Activated T-cell treated with anti-CD3 and anti-CD28 coated beads, Interleukin-2, amount 50 U/mL, for 4 hours (primary cell): ENCODE measurements around the gene RHOF. TPM values are rescaled to one million over a fixed set of nuclear protein-coding genes. Genes with fewer than 3 reads are reported as not detected.

ENCODE experiments used
- ATAC-seq, 2 donors: fragments of 200-7000 bp; cut with Tn5 transposase; one replicate each; pipeline ENCODE4 v1.10.0; 2021
- DNase-seq: peaks from one replicate; pipeline ENCODE4 v3.0.0-alpha.2; 2020
- H3K27me3 Mint-ChIP-seq: one replicate; pipeline ENCODE4 v1.8.0; 2021; ENCODE audit warnings: low read depth, mixed read lengths
- H3K36me3 Mint-ChIP-seq: one replicate; pipeline ENCODE4 v1.8.0; 2022; ENCODE audit warnings: mixed read lengths; ENCODE audit not compliant: insufficient read depth
- H3K4me1 Mint-ChIP-seq: one replicate; pipeline ENCODE4 v1.8.0; 2021; ENCODE audit warnings: low read depth, mixed read lengths
- H3K4me3 Mint-ChIP-seq: one replicate; pipeline ENCODE4 v1.8.0; 2021; ENCODE audit warnings: mild to moderate bottlenecking, moderate library complexity, mixed read lengths
- H3K9me3 Mint-ChIP-seq: one replicate; pipeline ENCODE4 v1.8.0; 2021; ENCODE audit warnings: mixed read lengths
- total RNA-seq, 3 donors: library from RNA; stranded (reverse); gene quantifications; one replicate each; pipeline ENCODE4 v1.2.1, GENCODE V29; 2021

RHOF gene
- total RNA-seq, 3 donors from 2014 or later: 80.7 to 94.6 (median 85.8) TPM

- Mint-ChIP-seq H3K36me3 (peaks cover 14% of the 10 kb centered on the region), H3K4me3 (peak overlapping the region; percentile 96), H3K9me3 (no peaks in the 10 kb centered on the region), H3K27me3 (no peaks in the 10 kb centered on the region), H3K4me1 (peaks cover 35% of the 10 kb centered on the region)
- ATAC-seq: peak in 1 of 2 donors; percentile 4
- peak; percentile 57 for DNase-seq
Observed at GRCh38 chr12:121804417-121805111, 11.1 kb upstream of the RHOF start.

GRCh38 chr12:121803861-121804416 is 10.5 kb upstream of the RHOF start, which contains the start of gene SETD1B:
TSS of gene SETD1B (plus strand) at chr12:121804009. CDS start at chr12:121804738, 729 bp downstream.
- Mint-ChIP-seq H3K27me3 (no peaks in the 10 kb centered on the region), H3K4me3 (peak within 1 kb of the TSS; percentile 97), H3K4me1 (peaks cover 37% of the 10 kb centered on the region), H3K36me3 (peaks cover 10% of the 10 kb centered on the region), H3K9me3 (no peaks in the 10 kb centered on the region)
- DNase-seq: peak; percentile 44
- peak; percentile 9 to 12 for ATAC-seq

GRCh38 chr12:121802843-121803698 is 9.6 kb upstream of the RHOF start:
- H3K4me1 Mint-ChIP-seq: peaks cover 41% of the 10 kb centered on the region
- no peaks in the 10 kb centered on the region for H3K27me3 Mint-ChIP-seq
- peaks cover 7% of the 10 kb centered on the region for H3K36me3 Mint-ChIP-seq
- peak; percentile 33 to 35 for ATAC-seq
- H3K9me3 Mint-ChIP-seq: no peaks in the 10 kb centered on the region
- peak; percentile 81 for DNase-seq
- peak overlapping the region; percentile 97 for H3K4me3 Mint-ChIP-seq

- no peaks in the 10 kb centered on the region for H3K9me3 Mint-ChIP-seq
- H3K36me3 Mint-ChIP-seq: peaks cover 8% of the 10 kb centered on the region
- no peaks in the 10 kb centered on the region for H3K27me3 Mint-ChIP-seq
- H3K4me3 Mint-ChIP-seq: peak overlapping the region; percentile 97
- H3K4me1 Mint-ChIP-seq: peaks cover 43% of the 10 kb centered on the region
- no peak for DNase-seq
- ATAC-seq: no peak
Observed at GRCh38 chr12:121802485-121802842, 9.0 kb upstream of the RHOF start.

GRCh38 chr12:121801595-121802484 is 8.4 kb upstream of the RHOF start:
- Mint-ChIP-seq H3K4me1 (peaks cover 41% of the 10 kb centered on the region), H3K27me3 (no peaks in the 10 kb centered on the region), H3K9me3 (no peaks in the 10 kb centered on the region), H3K36me3 (peaks cover 10% of the 10 kb centered on the region), H3K4me3 (peak overlapping the region; percentile 97)
- DNase-seq (peak; percentile 37), ATAC-seq (no peak)

- H3K4me1 Mint-ChIP-seq: peaks cover 33% of the 10 kb centered on the region
- H3K36me3 Mint-ChIP-seq: peaks cover 7% of the 10 kb centered on the region
- DNase-seq: peak; percentile 66
- peak overlapping the region; percentile 97 for H3K4me3 Mint-ChIP-seq
- no peaks in the 10 kb centered on the region for H3K9me3 Mint-ChIP-seq
- peak; percentile 11 for ATAC-seq
- no peaks in the 10 kb centered on the region for H3K27me3 Mint-ChIP-seq
Observed at GRCh38 chr12:121800694-121801594, 7.5 kb upstream of the RHOF start.

GRCh38 chr12:121799842-121800693 is 6.6 kb upstream of the RHOF start:
- DNase-seq (peak; percentile 81), ATAC-seq (peak; percentile 47 to 48)
- Mint-ChIP-seq H3K9me3 (no peaks in the 10 kb centered on the region), H3K27me3 (no peaks in the 10 kb centered on the region), H3K4me1 (peaks cover 32% of the 10 kb centered on the region), H3K4me3 (peak overlapping the region; percentile 83), H3K36me3 (peaks cover 10% of the 10 kb centered on the region)

- peak overlapping the region; percentile 83 for H3K4me3 Mint-ChIP-seq
- peaks cover 40% of the 10 kb centered on the region for H3K4me1 Mint-ChIP-seq
- no peaks in the 10 kb centered on the region for H3K27me3 Mint-ChIP-seq
- H3K36me3 Mint-ChIP-seq: peaks cover 11% of the 10 kb centered on the region
- H3K9me3 Mint-ChIP-seq: no peaks in the 10 kb centered on the region
- ATAC-seq: peak; percentile 8 to 9
- peak; percentile 43 for DNase-seq
Observed at GRCh38 chr12:121799156-121799841, 5.8 kb upstream of the RHOF start.

GRCh38 chr12:121798787-121799155 is 5.3 kb upstream of the RHOF start:
- peaks cover 41% of the 10 kb centered on the region for H3K4me1 Mint-ChIP-seq
- no peaks in the 10 kb centered on the region for H3K27me3 Mint-ChIP-seq
- no peak for DNase-seq
- no peaks in the 10 kb centered on the region for H3K9me3 Mint-ChIP-seq
- peaks cover 11% of the 10 kb centered on the region for H3K36me3 Mint-ChIP-seq
- H3K4me3 Mint-ChIP-seq: peak overlapping the region; percentile 83
- no peak for ATAC-seq

GRCh38 chr12:121797937-121798786 is 4.7 kb upstream of the RHOF start:
- DNase-seq: no peak

More at GRCh38 chr12:121797937-121798786, 4.7 kb upstream of the RHOF start:
- ATAC-seq: no peak
- Mint-ChIP-seq H3K27me3 (no peaks in the 10 kb centered on the region), H3K4me3 (peak overlapping the region; percentile 83), H3K4me1 (peaks cover 41% of the 10 kb centered on the region), H3K36me3 (peaks cover 11% of the 10 kb centered on the region), H3K9me3 (no peaks in the 10 kb centered on the region)
